ENCODE measurements around the gene CLASP1. TPM values are rescaled to one million over a fixed set of nuclear protein-coding genes. Genes with fewer than 3 reads are reported as not detected.

CLASP1 gene
- total RNA-seq, 4 donors from 2014 or later = 14.1 to 110 (median 55.9) TPM

GRCh38 chr2:121418494-121419058, 230.7 kb downstream of the CLASP1 start:
- Histone ChIP-seq H3K27ac (no peak overlapping the region), H3K4me1 (no peaks in the 10 kb centered on the region), H3K9me3 (no peaks in the 10 kb centered on the region), H3K27me3 (no peaks in the 10 kb centered on the region), H3K4me3 (no peak overlapping the region), H3K36me3 (no peaks in the 10 kb centered on the region)
- TF ChIP-seq, protein P1, sequence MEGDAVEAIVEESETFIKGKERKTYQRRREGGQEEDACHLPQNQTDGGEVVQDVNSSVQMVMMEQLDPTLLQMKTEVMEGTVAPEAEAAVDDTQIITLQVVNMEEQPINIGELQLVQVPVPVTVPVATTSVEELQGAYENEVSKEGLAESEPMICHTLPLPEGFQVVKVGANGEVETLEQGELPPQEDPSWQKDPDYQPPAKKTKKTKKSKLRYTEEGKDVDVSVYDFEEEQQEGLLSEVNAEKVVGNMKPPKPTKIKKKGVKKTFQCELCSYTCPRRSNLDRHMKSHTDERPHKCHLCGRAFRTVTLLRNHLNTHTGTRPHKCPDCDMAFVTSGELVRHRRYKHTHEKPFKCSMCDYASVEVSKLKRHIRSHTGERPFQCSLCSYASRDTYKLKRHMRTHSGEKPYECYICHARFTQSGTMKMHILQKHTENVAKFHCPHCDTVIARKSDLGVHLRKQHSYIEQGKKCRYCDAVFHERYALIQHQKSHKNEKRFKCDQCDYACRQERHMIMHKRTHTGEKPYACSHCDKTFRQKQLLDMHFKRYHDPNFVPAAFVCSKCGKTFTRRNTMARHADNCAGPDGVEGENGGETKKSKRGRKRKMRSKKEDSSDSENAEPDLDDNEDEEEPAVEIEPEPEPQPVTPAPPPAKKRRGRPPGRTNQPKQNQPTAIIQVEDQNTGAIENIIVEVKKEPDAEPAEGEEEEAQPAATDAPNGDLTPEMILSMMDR (IDR thresholded peaks at IDR 0.05) = no peak
- TF ChIP-seq POLR2A (IDR thresholded peaks at IDR 0.05) = no peak
- intact Hi-C loops (cut with DNase I; ENCODE audit: low total_unique reads) = no loop called here
- DNase-seq = no peak

DNA sequence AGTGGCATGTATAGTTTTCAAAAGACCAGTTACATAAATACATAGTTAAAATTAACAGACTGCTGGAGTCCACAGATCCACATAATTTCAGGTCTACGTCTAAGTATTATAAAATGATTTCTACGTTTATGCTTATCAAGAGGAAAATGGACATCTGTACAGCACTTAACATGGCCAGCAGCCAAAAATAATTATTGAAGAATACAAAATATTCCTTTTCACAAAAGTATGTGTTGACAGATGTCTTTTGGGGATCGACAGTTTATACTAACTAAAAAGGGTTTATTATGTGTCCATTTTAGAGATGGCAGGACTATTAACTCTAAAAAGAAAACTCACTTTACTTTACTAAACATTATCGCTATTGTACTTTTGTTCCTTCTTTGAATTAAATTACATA, 231.4 kb downstream of the CLASP1 start:
- H3K4me1 ChIP-seq = no peaks in the 10 kb centered on the region
- H3K9me3 ChIP-seq = no peaks in the 10 kb centered on the region
- TF ChIP-seq POLR2A (IDR thresholded peaks at IDR 0.05) = no peak
- TF ChIP-seq, protein P1 (IDR thresholded peaks at IDR 0.05) = no peak
- no peak for DNase-seq
- intact Hi-C loops (cut with DNase I; ENCODE audit: low total_unique reads) = no loop called here
- H3K27me3 ChIP-seq = no peaks in the 10 kb centered on the region
- no peak overlapping the region for H3K4me3 ChIP-seq
- no peak overlapping the region for H3K27ac ChIP-seq
- no peaks in the 10 kb centered on the region for H3K36me3 ChIP-seq

- TF ChIP-seq POLR2A (IDR thresholded peaks at IDR 0.05) = no peak
- TF ChIP-seq, protein P1 (IDR thresholded peaks at IDR 0.05) = no peak
- Histone ChIP-seq H3K27me3 (no peaks in the 10 kb centered on the region), H3K9me3 (no peaks in the 10 kb centered on the region), H3K4me3 (no peak overlapping the region), H3K36me3 (no peaks in the 10 kb centered on the region), H3K4me1 (no peaks in the 10 kb centered on the region), H3K27ac (no peak overlapping the region)
- intact Hi-C loops (cut with DNase I; ENCODE audit: low total_unique reads) = no loop called here
- no peak for DNase-seq
These were observed 233.5 kb downstream of the CLASP1 start for GRCh38 chr2:121415727-121416126.

DNA sequence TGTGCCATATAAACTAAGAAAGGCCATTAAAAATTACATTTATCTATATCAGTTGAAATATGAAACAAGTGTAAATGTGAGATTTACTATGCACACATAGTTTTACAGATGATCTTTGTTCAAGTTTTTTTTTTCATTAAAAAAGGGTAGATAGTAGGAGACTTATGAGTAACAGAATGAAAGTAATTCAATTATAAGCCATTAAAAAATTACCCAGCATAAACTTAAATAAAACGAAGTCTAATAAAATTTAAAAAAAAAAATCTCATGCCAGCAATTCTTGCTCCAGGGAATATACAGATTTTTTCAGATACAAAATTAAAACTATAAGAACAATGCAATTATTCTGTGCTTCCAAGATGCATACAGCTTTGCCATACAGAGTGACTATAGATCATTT, 236.9 kb downstream of the CLASP1 start:
- Histone ChIP-seq H3K36me3 (no peaks in the 10 kb centered on the region), H3K9me3 (no peaks in the 10 kb centered on the region), H3K4me1 (no peaks in the 10 kb centered on the region), H3K27me3 (no peaks in the 10 kb centered on the region), H3K27ac (no peak overlapping the region), H3K4me3 (no peak overlapping the region)
- TF ChIP-seq, protein P1 (IDR thresholded peaks at IDR 0.05) = no peak
- TF ChIP-seq POLR2A (IDR thresholded peaks at IDR 0.05) = no peak
- DNase-seq = no peak
- intact Hi-C loops (cut with DNase I; ENCODE audit: low total_unique reads) = no loop called here

- Histone ChIP-seq H3K27ac (no peak overlapping the region), H3K36me3 (no peaks in the 10 kb centered on the region), H3K9me3 (no peaks in the 10 kb centered on the region), H3K4me1 (no peaks in the 10 kb centered on the region), H3K27me3 (no peaks in the 10 kb centered on the region), H3K4me3 (no peak overlapping the region)
- TF ChIP-seq POLR2A (IDR thresholded peaks at IDR 0.05) = no peak
- TF ChIP-seq, protein P1 (IDR thresholded peaks at IDR 0.05) = no peak
- DNase-seq = no peak
- intact Hi-C loops (cut with DNase I; ENCODE audit: low total_unique reads) = no loop called here
These were observed 239.3 kb downstream of the CLASP1 start for GRCh38 chr2:121409966-121410365.
